Thyroid gland (tissue), 4 donors: ENCODE data around the gene GLTP.

ENCODE experiments used
- POLR2A ChIP-seq, 2 donors: fragments of 450-650 bp; IDR thresholded peaks; one replicate each; pipeline ENCODE4 v1.6.1; 2017; ENCODE audit warnings: antibody characterized with exemption in 2 of 2, mild to moderate bottlenecking in 2 of 2, moderate library complexity in 1 of 2
- TF ChIP-seq, protein P1 (sequence below), 6 experiments: fragments of 200-600 bp in 3 of 6; fragments of 450-650 bp in 3 of 6; sonication (generic) in 3 of 6; IDR thresholded peaks; one replicate each; pipeline ENCODE4 v1.5.1; 2016 to 2019; ENCODE audit warnings: antibody characterized with exemption in 6 of 6, mild to moderate bottlenecking in 2 of 6, inconsistent platforms in 1 of 6, moderate library complexity in 1 of 6

DNA sequence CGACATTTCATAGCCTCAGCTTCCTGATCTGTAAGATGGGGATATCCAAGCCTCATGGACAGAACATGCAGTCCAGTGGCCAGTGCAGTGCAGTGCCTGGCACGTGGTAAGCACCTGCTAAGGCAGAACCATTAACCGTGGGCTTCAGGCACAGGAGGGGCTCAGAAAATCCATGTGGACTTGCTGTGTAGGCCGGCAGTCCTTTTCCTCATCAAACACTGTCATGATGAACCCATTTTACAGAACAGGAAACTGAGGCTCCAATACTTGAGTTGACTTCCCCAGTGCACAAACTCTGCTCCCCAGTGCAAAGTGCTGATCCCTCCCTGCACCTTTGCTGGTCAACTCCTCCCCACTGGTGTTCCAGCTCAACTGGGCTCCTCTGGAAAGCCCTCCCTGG is 65.1 kb downstream of the GLTP start:
- TF ChIP-seq, protein P1, sequence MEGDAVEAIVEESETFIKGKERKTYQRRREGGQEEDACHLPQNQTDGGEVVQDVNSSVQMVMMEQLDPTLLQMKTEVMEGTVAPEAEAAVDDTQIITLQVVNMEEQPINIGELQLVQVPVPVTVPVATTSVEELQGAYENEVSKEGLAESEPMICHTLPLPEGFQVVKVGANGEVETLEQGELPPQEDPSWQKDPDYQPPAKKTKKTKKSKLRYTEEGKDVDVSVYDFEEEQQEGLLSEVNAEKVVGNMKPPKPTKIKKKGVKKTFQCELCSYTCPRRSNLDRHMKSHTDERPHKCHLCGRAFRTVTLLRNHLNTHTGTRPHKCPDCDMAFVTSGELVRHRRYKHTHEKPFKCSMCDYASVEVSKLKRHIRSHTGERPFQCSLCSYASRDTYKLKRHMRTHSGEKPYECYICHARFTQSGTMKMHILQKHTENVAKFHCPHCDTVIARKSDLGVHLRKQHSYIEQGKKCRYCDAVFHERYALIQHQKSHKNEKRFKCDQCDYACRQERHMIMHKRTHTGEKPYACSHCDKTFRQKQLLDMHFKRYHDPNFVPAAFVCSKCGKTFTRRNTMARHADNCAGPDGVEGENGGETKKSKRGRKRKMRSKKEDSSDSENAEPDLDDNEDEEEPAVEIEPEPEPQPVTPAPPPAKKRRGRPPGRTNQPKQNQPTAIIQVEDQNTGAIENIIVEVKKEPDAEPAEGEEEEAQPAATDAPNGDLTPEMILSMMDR (IDR thresholded peaks at IDR 0.05), result no peak
- TF ChIP-seq POLR2A (IDR thresholded peaks at IDR 0.05), result no peak
